ENCODE data around the gene GIPC3.
A peak's percentile ranks its signal among the peaks of the same experiment; 100 is the strongest.

DNA sequence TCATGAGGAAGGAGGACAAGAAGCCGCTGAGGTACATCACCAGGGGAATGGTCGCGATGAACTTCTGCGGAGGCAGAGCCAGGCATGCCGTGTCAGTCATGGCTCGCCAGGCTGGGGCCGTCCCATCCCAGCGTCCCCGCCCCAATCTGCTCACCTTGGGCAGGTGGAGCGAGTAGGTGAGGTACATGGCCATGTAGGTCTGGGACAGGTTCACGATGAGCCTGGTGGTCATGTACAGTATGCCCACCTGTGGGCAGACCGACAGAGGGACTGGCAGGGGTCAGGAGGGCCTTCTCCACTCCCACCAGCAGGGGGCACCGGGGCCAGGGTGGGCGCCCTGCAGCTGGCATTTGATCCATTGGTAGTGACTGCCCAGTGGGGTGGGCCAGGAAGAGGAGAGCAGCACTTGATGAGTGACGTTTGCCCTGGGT is 38.0 kb upstream of the GIPC3 start:
- TF ChIP-seq CTCF (IDR thresholded peaks at IDR 0.05) (peak in 1 of 2 donors; percentile 43), POLR2A (IDR thresholded peaks at IDR 0.05) (no peak)
